ENCODE measurements around the gene SENP6.

The SENP6 gene

GRCh38 chr6:75748743-75749538 is 147.3 kb downstream of the SENP6 start, which contains the start of gene MYO6:
MYO6 (plus strand) TSS chr6:75749239; CDS start chr6:75817548, 68,309 bp downstream.
- DNase-seq = peak in 1 of 2 donors; percentile 9

GRCh38 chr6:75751443-75751842 is 149.8 kb downstream of the SENP6 start:
- no peak for DNase-seq

- DNase-seq = no peak
Observed at GRCh38 chr6:75752365-75752764, 150.7 kb downstream of the SENP6 start.

GRCh38 chr6:75755704-75756103 is 154.0 kb downstream of the SENP6 start:
- DNase-seq = no peak

DNA sequence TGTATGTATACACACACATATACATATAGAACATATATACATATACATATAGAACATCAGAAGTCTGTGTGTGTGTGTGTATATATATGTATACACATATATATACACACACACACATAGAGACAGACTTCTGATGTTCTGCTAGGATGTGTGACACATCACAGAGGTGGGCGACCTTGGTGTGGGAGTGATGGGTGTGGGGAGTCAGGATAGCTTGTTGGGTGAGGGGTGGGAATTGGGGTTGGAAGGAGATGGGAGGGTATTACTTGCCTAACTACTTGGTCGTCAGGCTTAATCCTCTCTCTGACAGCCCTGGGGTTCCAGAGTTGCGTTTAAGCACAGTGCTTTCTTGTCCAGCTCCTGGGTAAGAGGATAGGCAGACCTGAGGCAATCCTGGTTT is 155.6 kb downstream of the SENP6 start:
- no peak for DNase-seq

GRCh38 chr6:75758061-75758460 is 156.4 kb downstream of the SENP6 start:
- DNase-seq = no peak

- DNase-seq = no peak
Observed at GRCh38 chr6:75759207-75759606, 157.5 kb downstream of the SENP6 start.

GRCh38 chr6:75760320-75760719 is 158.6 kb downstream of the SENP6 start:
- no peak for DNase-seq

- no peak for DNase-seq
Observed at GRCh38 chr6:75761489-75761888, 159.8 kb downstream of the SENP6 start.

DNA sequence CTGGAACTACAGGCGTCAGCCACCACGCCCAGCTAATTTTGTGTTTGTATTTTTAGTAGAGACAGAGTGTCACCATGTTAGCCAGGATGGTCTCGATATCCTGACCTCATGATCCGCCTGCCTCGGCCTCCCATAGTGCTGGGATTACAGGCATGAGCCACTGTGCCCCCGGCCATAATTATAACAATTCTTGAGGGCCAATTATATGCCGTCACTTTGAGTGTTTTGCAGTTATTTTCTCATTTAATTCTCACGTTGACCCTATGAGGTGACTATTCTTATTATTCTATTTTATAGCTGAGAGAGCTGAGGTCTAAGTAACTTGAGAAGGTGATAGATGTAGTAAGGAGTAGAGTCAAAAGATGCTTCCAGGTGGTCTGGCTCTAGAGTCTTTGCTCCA is 160.4 kb downstream of the SENP6 start:
- no peak for DNase-seq

- no peak for DNase-seq
Observed at GRCh38 chr6:75766387-75766786, 164.7 kb downstream of the SENP6 start.
